Measurements from ENCODE around the gene ANKRD34A. TPM values are rescaled to one million over a fixed set of nuclear protein-coding genes. Genes with fewer than 3 reads are reported as not detected.
A peak's percentile ranks its signal among the peaks of the same experiment; 100 is the strongest.

Gene ANKRD34A
- total RNA-seq, 4 donors from 2014 or later, result 0.39 to 2.4 (median 1.3) TPM

DNA sequence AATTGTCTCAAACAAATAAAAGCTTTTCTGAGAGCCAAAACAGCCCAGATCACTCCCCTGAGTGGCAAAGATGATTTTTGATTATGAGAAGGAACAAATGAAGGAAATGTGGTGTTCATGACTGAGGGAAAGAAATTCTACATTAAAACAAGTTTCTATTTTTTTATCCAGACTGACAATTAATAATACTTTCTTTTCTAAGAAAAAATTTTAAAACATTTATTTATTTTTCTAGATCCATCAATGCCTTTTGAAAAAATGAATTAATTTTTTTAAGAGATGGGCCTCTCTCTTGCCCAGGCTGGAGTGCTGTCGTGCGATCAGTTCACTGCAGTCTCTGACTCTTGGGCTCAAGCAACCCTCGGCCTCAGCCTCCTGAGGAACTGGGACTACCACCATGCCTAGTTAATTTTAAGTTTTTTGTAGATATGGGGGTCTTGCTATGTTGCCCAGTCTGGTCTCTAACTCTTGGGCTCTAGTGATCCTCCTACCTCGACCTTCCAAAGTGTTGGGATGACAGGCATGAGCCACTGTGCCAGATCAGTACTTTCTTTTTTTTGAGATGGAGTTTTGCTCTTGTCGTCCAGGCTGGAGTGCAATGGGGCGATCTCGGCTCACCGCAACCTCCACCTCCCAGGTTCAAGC is 43.2 kb upstream of the ANKRD34A start:
- 78 to 86% methylated on average over 8 of the region's 8 CpGs for WGBS, 2 donors
- H3K9me3 ChIP-seq, result no peaks in the 10 kb centered on the region
- peak overlapping the region; percentile 79 to 93 (median 89) for H3K27ac ChIP-seq
- H3K36me3 ChIP-seq, result no peaks in the 10 kb centered on the region
- H3K4me3 ChIP-seq, result no peak overlapping the region
- no peaks in the 10 kb centered on the region for H3K27me3 ChIP-seq
- no peak for DNase-seq (ENCODE audit: low spot score in 2 of 2)
- peaks cover 0 to 47% (median 19%) of the 10 kb centered on the region in 4 donors for H3K4me1 ChIP-seq
- TF ChIP-seq EP300 (IDR thresholded peaks at IDR 0.05) (no peak), CTCF (IDR thresholded peaks at IDR 0.05) (no peak), POLR2A (IDR thresholded peaks at IDR 0.05) (no peak)

- no peak for DNase-seq (ENCODE audit: low spot score in 2 of 2)
- Histone ChIP-seq H3K27ac (peak overlapping the region; percentile 44 to 99 (median 76)), H3K9me3 (no peaks in the 10 kb centered on the region), H3K4me3 (no peak overlapping the region), H3K27me3 (no peaks in the 10 kb centered on the region), H3K4me1 (peaks cover 0 to 78% (median 43%) of the 10 kb centered on the region in 4 donors), H3K36me3 (no peaks in the 10 kb centered on the region)
- TF ChIP-seq POLR2A (IDR thresholded peaks at IDR 0.05), result no peak
- 88 to 93% methylated on average over 2 of the region's 2 CpGs for WGBS, 2 donors
Observed at GRCh38 chr1:146001709-146002108, 37.3 kb upstream of the ANKRD34A start.

- H3K27me3 ChIP-seq, result no peaks in the 10 kb centered on the region
- H3K4me1 ChIP-seq, result peaks cover 0 to 58% (median 29%) of the 10 kb centered on the region in 4 donors
- TF ChIP-seq POLR2A (IDR thresholded peaks at IDR 0.05) (peak in 1 of 2 donors; percentile 28), CTCF (IDR thresholded peaks at IDR 0.05) (no peak), EP300 (IDR thresholded peaks at IDR 0.05) (peak; percentile 33 to 73)
- peak overlapping the region in 3 of 4 donors; percentile 17 to 79 (median 67) for H3K4me3 ChIP-seq
- 19 to 23% methylated on average over 5 of the region's 5 CpGs for WGBS, 2 donors
- H3K27ac ChIP-seq, result peak overlapping the region; percentile 94 to 99 (median 97)
- DNase-seq (ENCODE audit: low spot score in 2 of 2), result no peak
- no peaks in the 10 kb centered on the region for H3K9me3 ChIP-seq
- peaks cover 5 to 16% (median 15%) of the 10 kb centered on the region in 3 donors for H3K36me3 ChIP-seq
Observed at GRCh38 chr1:145999321-146000024, 35.1 kb upstream of the ANKRD34A start.

DNA sequence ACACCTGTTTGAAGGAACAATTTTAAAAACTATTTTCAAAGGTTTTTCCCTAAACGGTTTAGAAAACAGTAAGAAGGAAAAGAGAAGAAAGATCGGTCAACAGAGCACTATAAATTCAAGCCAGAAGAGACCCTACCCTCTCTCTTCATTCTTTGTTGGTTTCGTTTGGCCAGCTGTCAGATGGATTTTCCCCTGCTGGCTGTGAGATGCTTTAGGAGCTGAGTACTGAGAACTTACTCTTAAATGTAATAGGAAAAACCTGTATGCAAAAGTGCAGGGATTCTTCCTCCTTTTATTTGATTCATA is 33.3 kb upstream of the ANKRD34A start:
- 2% methylated on average over 3 of the region's 3 CpGs for WGBS, 2 donors
- H3K27ac ChIP-seq, result peak overlapping the region; percentile 94 to 99 (median 97)
- TF ChIP-seq POLR2A (IDR thresholded peaks at IDR 0.05), result no peak
- peak in 2 of 5 experiments; percentile 12 to 35 for TF ChIP-seq CTCF (IDR thresholded peaks at IDR 0.05)
- H3K9me3 ChIP-seq, result no peaks in the 10 kb centered on the region
- peak overlapping the region; percentile 67 to 97 (median 78) for H3K4me3 ChIP-seq
- no peak for DNase-seq (ENCODE audit: low spot score in 2 of 2)
- H3K36me3 ChIP-seq, result peaks cover 22 to 33% (median 32%) of the 10 kb centered on the region in 3 donors
- peaks cover 0 to 48% (median 29%) of the 10 kb centered on the region in 4 donors for H3K4me1 ChIP-seq
- H3K27me3 ChIP-seq, result no peaks in the 10 kb centered on the region

GRCh38 chr1:145997016-145997717 is 32.8 kb upstream of the ANKRD34A start:
- TF ChIP-seq CTCF (IDR thresholded peaks at IDR 0.05) (no peak), EP300 (IDR thresholded peaks at IDR 0.05) (peak; percentile 8 to 58), POLR2A (IDR thresholded peaks at IDR 0.05) (no peak)
- Histone ChIP-seq H3K9me3 (no peaks in the 10 kb centered on the region), H3K4me1 (peaks cover 0 to 46% (median 29%) of the 10 kb centered on the region in 4 donors), H3K27me3 (no peaks in the 10 kb centered on the region), H3K36me3 (peaks cover 22 to 37% (median 32%) of the 10 kb centered on the region in 3 donors), H3K27ac (peak overlapping the region; percentile 94 to 99 (median 97)), H3K4me3 (peak overlapping the region; percentile 67 to 97 (median 78))
- 7% methylated on average over 12 of the region's 12 CpGs for WGBS, 2 donors
- DNase-seq (ENCODE audit: low spot score in 2 of 2), result peak in 1 of 2 donors; percentile 71

Measured in tibial nerve (tissue), 4 donors.